ENCODE measurements around the gene DNM2. TPM values are rescaled to one million over a fixed set of nuclear protein-coding genes. Genes with fewer than 3 reads are reported as not detected.

Gene DNM2
- total and polyA plus RNA-seq, 9 of the 15 experiments (the other 6 are each of a cell fraction or from before 2014, with no cell fraction given): 2.2 to 161 (median 72.6) TPM

DNA sequence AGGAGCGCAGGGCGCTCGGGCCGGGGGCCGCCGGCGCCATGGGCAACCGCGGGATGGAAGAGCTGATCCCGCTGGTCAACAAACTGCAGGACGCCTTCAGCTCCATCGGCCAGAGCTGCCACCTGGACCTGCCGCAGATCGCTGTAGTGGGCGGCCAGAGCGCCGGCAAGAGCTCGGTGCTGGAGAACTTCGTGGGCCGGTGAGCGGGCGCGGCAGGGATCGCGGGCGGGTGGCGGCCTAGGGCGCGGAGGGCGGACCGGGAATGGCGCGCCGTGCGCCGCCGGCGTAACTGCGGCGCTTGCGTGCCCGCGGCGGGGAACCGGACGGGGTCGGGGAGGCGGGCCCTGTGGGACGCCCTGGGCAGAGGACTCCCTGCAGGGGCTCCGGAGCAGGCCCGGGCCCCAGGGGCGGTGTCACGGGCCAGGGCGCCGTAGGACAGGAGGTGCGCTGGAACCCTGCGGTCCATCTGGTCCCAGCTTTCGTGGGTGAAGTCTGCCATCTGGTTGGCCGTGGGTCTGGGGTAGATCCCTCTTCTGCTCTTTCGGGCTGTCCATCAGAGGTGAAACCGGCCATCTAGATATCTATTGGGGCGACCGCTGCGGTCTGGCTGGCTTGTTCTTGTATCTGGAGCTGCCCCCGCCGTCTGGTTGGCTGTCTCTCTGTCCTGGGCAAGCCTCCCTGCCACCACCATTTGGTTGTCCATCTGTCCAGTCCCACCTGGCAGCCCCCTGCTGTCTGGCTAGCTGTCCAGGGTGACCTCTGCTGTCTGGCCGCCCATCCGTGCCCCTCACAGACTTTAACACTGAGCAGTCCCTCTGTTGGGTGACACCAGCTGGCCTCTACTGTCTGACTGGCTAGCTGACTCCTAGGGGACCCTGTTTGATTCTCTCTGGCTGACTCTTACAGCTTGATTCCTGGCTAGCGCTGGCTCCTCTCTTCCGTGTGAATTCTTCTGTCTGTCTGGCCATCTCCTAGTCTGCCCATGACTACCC lies 622 bp downstream of the DNM2 start (continued):
- TF ChIP-seq, protein P1, sequence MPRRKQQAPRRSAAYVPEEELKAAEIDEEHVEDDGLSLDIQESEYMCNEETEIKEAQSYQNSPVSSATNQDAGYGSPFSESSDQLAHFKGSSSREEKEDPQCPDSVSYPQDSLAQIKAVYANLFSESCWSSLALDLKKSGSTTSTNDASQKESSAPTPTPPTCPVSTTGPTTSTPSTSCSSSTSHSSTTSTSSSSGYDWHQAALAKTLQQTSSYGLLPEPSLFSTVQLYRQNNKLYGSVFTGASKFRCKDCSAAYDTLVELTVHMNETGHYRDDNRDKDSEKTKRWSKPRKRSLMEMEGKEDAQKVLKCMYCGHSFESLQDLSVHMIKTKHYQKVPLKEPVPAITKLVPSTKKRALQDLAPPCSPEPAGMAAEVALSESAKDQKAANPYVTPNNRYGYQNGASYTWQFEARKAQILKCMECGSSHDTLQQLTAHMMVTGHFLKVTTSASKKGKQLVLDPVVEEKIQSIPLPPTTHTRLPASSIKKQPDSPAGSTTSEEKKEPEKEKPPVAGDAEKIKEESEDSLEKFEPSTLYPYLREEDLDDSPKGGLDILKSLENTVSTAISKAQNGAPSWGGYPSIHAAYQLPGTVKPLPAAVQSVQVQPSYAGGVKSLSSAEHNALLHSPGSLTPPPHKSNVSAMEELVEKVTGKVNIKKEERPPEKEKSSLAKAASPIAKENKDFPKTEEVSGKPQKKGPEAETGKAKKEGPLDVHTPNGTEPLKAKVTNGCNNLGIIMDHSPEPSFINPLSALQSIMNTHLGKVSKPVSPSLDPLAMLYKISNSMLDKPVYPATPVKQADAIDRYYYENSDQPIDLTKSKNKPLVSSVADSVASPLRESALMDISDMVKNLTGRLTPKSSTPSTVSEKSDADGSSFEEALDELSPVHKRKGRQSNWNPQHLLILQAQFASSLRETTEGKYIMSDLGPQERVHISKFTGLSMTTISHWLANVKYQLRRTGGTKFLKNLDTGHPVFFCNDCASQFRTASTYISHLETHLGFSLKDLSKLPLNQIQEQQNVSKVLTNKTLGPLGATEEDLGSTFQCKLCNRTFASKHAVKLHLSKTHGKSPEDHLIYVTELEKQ (CRISPR knock-in tag; IDR thresholded peaks at IDR 0.05): no peak
- TF ChIP-seq HDAC8 (tag; IDR thresholded peaks at IDR 0.05) (peak; percentile 76; the same call in 1 of the 2 replicates), HNRNPLL (IDR thresholded peaks at IDR 0.05; ENCODE audit: low read depth, low read length, poor library complexity, severe bottlenecking) (peak; percentile 100), RBM39 (optimal IDR thresholded peaks at IDR 0.05; ENCODE audit: low read depth, low read length) (no peak), BRCA1 (IDR thresholded peaks at IDR 0.05) (no peak), BRCA1 (CRISPR knock-in tag; IDR thresholded peaks at IDR 0.05) (0 out of 2 replicates have a peak, but pooled peaks have one; percentile 65), NR2C2 (CRISPR knock-in tag; IDR thresholded peaks at IDR 0.05) (no peak), NR2C2 (tag; IDR thresholded peaks at IDR 0.05) (peak; percentile 28; the same call in 1 of the 2 replicates), NONO (IDR thresholded peaks at IDR 0.05; ENCODE audit: low read depth in 2 of 2, low read length in 1 of 2) (peak in 1 of 2 experiments; percentile 52), ZSCAN29 (IDR thresholded peaks at IDR 0.05) (no peak), HMG20A (CRISPR knock-in tag; conservative IDR thresholded peaks at IDR 0.05) (no peak)
- TF ChIP-seq, protein P2, sequence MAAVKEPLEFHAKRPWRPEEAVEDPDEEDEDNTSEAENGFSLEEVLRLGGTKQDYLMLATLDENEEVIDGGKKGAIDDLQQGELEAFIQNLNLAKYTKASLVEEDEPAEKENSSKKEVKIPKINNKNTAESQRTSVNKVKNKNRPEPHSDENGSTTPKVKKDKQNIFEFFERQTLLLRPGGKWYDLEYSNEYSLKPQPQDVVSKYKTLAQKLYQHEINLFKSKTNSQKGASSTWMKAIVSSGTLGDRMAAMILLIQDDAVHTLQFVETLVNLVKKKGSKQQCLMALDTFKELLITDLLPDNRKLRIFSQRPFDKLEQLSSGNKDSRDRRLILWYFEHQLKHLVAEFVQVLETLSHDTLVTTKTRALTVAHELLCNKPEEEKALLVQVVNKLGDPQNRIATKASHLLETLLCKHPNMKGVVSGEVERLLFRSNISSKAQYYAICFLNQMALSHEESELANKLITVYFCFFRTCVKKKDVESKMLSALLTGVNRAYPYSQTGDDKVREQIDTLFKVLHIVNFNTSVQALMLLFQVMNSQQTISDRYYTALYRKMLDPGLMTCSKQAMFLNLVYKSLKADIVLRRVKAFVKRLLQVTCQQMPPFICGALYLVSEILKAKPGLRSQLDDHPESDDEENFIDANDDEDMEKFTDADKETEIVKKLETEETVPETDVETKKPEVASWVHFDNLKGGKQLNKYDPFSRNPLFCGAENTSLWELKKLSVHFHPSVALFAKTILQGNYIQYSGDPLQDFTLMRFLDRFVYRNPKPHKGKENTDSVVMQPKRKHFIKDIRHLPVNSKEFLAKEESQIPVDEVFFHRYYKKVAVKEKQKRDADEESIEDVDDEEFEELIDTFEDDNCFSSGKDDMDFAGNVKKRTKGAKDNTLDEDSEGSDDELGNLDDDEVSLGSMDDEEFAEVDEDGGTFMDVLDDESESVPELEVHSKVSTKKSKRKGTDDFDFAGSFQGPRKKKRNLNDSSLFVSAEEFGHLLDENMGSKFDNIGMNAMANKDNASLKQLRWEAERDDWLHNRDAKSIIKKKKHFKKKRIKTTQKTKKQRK (IDR thresholded peaks at IDR 0.05; ENCODE audit: borderline replicate concordance, low read depth, low read length): no peak
- TF ChIP-seq, protein P3, sequence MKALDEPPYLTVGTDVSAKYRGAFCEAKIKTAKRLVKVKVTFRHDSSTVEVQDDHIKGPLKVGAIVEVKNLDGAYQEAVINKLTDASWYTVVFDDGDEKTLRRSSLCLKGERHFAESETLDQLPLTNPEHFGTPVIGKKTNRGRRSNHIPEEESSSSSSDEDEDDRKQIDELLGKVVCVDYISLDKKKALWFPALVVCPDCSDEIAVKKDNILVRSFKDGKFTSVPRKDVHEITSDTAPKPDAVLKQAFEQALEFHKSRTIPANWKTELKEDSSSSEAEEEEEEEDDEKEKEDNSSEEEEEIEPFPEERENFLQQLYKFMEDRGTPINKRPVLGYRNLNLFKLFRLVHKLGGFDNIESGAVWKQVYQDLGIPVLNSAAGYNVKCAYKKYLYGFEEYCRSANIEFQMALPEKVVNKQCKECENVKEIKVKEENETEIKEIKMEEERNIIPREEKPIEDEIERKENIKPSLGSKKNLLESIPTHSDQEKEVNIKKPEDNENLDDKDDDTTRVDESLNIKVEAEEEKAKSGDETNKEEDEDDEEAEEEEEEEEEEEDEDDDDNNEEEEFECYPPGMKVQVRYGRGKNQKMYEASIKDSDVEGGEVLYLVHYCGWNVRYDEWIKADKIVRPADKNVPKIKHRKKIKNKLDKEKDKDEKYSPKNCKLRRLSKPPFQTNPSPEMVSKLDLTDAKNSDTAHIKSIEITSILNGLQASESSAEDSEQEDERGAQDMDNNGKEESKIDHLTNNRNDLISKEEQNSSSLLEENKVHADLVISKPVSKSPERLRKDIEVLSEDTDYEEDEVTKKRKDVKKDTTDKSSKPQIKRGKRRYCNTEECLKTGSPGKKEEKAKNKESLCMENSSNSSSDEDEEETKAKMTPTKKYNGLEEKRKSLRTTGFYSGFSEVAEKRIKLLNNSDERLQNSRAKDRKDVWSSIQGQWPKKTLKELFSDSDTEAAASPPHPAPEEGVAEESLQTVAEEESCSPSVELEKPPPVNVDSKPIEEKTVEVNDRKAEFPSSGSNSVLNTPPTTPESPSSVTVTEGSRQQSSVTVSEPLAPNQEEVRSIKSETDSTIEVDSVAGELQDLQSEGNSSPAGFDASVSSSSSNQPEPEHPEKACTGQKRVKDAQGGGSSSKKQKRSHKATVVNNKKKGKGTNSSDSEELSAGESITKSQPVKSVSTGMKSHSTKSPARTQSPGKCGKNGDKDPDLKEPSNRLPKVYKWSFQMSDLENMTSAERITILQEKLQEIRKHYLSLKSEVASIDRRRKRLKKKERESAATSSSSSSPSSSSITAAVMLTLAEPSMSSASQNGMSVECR (CRISPR knock-in tag; IDR thresholded peaks at IDR 0.05): peak; percentile 65
